ENCODE results near the gene UBA1. TPM values are rescaled to one million over a fixed set of nuclear protein-coding genes. Genes with fewer than 3 reads are reported as not detected.

Gene UBA1
- total and polyA plus RNA-seq, 2 donors (not counting 3 experiments of a cell fraction or from before 2014, with no cell fraction given) = 237 to 297 TPM

- no peak for FAIRE-seq
- ChIA-PET POLR2A (no interaction called here), CTCF (no interaction called here)
- dilution Hi-C loops (cut with MboI; ENCODE audit: extremely low pct_ligation_motif_present, low sequenced_read_pairs) (no loop called here), intact Hi-C loops (cut with micrococcal nuclease) (no loop called here)
- TF ChIP-seq EZH2 (IDR thresholded peaks at IDR 0.05; ENCODE audit: borderline replicate concordance, low read depth, low read length, severe bottlenecking) (no peak), POLR2AphosphoS5 (IDR thresholded peaks at IDR 0.05; ENCODE audit: insufficient read depth, low read depth, low read length) (no peak), MYC (IDR thresholded peaks at IDR 0.05; ENCODE audit: low read depth, low read length) (no peak), POLR2A (IDR thresholded peaks at IDR 0.05; ENCODE audit: low read depth, low read length) (no peak), FOS (IDR thresholded peaks at IDR 0.05; ENCODE audit: borderline replicate concordance, insufficient read depth, low read length) (no peak), JUN (IDR thresholded peaks at IDR 0.05; ENCODE audit: borderline replicate concordance, insufficient read depth, insufficient read length, low read depth) (no peak), GATA2 (IDR thresholded peaks at IDR 0.05; ENCODE audit: insufficient read depth, insufficient read length, low read depth, low read length) (no peak)
- TF ChIP-seq, protein P1, sequence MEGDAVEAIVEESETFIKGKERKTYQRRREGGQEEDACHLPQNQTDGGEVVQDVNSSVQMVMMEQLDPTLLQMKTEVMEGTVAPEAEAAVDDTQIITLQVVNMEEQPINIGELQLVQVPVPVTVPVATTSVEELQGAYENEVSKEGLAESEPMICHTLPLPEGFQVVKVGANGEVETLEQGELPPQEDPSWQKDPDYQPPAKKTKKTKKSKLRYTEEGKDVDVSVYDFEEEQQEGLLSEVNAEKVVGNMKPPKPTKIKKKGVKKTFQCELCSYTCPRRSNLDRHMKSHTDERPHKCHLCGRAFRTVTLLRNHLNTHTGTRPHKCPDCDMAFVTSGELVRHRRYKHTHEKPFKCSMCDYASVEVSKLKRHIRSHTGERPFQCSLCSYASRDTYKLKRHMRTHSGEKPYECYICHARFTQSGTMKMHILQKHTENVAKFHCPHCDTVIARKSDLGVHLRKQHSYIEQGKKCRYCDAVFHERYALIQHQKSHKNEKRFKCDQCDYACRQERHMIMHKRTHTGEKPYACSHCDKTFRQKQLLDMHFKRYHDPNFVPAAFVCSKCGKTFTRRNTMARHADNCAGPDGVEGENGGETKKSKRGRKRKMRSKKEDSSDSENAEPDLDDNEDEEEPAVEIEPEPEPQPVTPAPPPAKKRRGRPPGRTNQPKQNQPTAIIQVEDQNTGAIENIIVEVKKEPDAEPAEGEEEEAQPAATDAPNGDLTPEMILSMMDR (IDR thresholded peaks at IDR 0.05; ENCODE audit: extremely low read depth in 1 of 2, insufficient read depth in 1 of 2, low read depth in 1 of 2, low read length in 2 of 2) = no peak
- TF ChIP-seq, protein P2, sequence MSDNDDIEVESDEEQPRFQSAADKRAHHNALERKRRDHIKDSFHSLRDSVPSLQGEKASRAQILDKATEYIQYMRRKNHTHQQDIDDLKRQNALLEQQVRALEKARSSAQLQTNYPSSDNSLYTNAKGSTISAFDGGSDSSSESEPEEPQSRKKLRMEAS (IDR thresholded peaks at IDR 0.05; ENCODE audit: insufficient read depth, insufficient read length) = no peak
- H3K9ac ChIP-seq (replicated peaks; ENCODE audit: extremely low read depth, insufficient read depth, low read length) = no peak overlapping the region
- no peak for DNase-seq (ENCODE audit: low read depth, low spot score)
- H3K4me2 ChIP-seq (ENCODE audit: insufficient read depth, low read length) = no peak overlapping the region
- H2AFZ ChIP-seq (ENCODE audit: low read depth, low read length) = no peak overlapping the region
- peaks cover 12 to 44% of the 10 kb centered on the region in 2 experiments for H3K36me3 ChIP-seq (ENCODE audit: control insufficient read depth in 2 of 2, extremely low read depth in 1 of 2, insufficient read depth in 2 of 2, low read length in 2 of 2)
- H3K79me2 ChIP-seq (ENCODE audit: control insufficient read depth, insufficient read depth, low read length) = peaks cover 58% of the 10 kb centered on the region
- BruUV-seq (replicated peaks) = no TSS peak
- H3K9me1 ChIP-seq (replicated peaks; ENCODE audit: control insufficient read depth, extremely low read depth, insufficient read depth, low read length) = no peaks in the 10 kb centered on the region
- H4K20me1 ChIP-seq (replicated peaks; ENCODE audit: control insufficient read depth, extremely low read depth, insufficient read depth, low read length) = no peaks in the 10 kb centered on the region
- H3K9me3 ChIP-seq (replicated peaks; ENCODE audit: control insufficient read depth, insufficient read depth, low read length) = no peaks in the 10 kb centered on the region
- H3K4me3 ChIP-seq (replicated peaks in 1 of 3; ENCODE audit: insufficient read depth in 1 of 3, low read depth in 1 of 3, low read length in 3 of 3) = no peak overlapping the region
- no peak overlapping the region for H3K27ac ChIP-seq (ENCODE audit: insufficient read depth, low read depth, low read length)
- no peaks in the 10 kb centered on the region for H3K27me3 ChIP-seq (ENCODE audit: control insufficient read depth in 2 of 2, insufficient read depth in 2 of 2, low read length in 2 of 2)
- H3K4me1 ChIP-seq (ENCODE audit: control insufficient read depth, extremely low read depth, insufficient read depth, low read length) = peaks cover 25% of the 10 kb centered on the region
Observed at GRCh38 chrX:47198026-47198686, 4.5 kb downstream of the UBA1 start.

Data from endothelial cell of umbilical vein (primary cell).